Stomach (tissue), 9 donors: ENCODE measurements around the gene RASAL2. TPM values are rescaled to one million over a fixed set of nuclear protein-coding genes. Genes with fewer than 3 reads are reported as not detected.
"Not testable (repeated sequence)": the region's sequence is repeated elsewhere in the genome, so short reads cannot be mapped to it uniquely, and the experiment has no call there.

Source experiments
- DNase-seq, 2 donors: peaks; one replicate each; pipeline versions ENCODE4 v3.0.0 to v3.0.0-alpha.2; 2013 to 2019
- H3K27ac ChIP-seq, 5 donors: fragments of 200-600 bp in 4 of 5; sonication (generic) in 4 of 5; one replicate each; pipeline ENCODE4 v1.5.1; 2013 to 2019; ENCODE audit warnings: mild to moderate bottlenecking in 1 of 5, moderate library complexity in 1 of 5
- H3K27me3 ChIP-seq, 3 donors: fragments of 200-600 bp; sonication (generic); one replicate each; pipeline ENCODE4 v1.5.1; 2017 to 2019; ENCODE audit warnings: mixed run types in 1 of 3
- H3K36me3 ChIP-seq, 4 donors: fragments of 200-600 bp; sonication (generic); 1 replicate in 3 of 4; 2 replicates in 1 of 4; pipeline ENCODE4 v1.5.1; 2016 to 2019
- H3K4me1 ChIP-seq, 4 donors: fragments of 200-600 bp; sonication (generic); one replicate each; pipeline ENCODE4 v1.5.1; 2016 to 2019
- H3K4me3 ChIP-seq, 4 donors: fragments of 200-600 bp; sonication (generic) in 3 of 4; one replicate each; pipeline ENCODE4 v1.5.1; 2016 to 2019; ENCODE audit warnings: mild to moderate bottlenecking in 1 of 4
- H3K9me3 ChIP-seq, 4 donors: fragments of 200-600 bp; sonication (generic); one replicate each; pipeline ENCODE4 v1.5.1; 2016 to 2019
- CTCF ChIP-seq, 7 experiments: fragments of 450-650 bp in 4 of 7; fragments of 200-600 bp in 3 of 7; sonication (generic) in 3 of 7; IDR thresholded peaks; one replicate each; pipeline ENCODE4 v1.5.1; 2016 to 2019; ENCODE audit warnings: antibody characterized with exemption in 7 of 7, control low read depth in 2 of 7, mild to moderate bottlenecking in 1 of 7
- EP300 ChIP-seq: sonication (generic); formaldehyde crosslinking; IDR thresholded peaks from one replicate; pipeline ENCODE4 v1.6.1; 2017; ENCODE audit warnings: antibody characterized with exemption
- POLR2A ChIP-seq, 4 donors: fragments of 450-650 bp; IDR thresholded peaks; one replicate each; pipeline ENCODE4 v1.6.1; 2016; ENCODE audit warnings: antibody characterized with exemption in 4 of 4, control low read depth in 2 of 4, mild to moderate bottlenecking in 1 of 4, moderate library complexity in 1 of 4
- POLR2AphosphoS5 ChIP-seq, 3 donors: sonication (generic); formaldehyde crosslinking; IDR thresholded peaks; one replicate each; pipeline ENCODE4 v1.6.1; 2016; ENCODE audit warnings: antibody characterized with exemption in 3 of 3
- WGBS, 5 donors: extraction: QIAGEN DNeasy Blood & Tissue Kit in 3 of 5; methylation state at CpG; one replicate each; pipeline versions ENCODE4 v1.1.5 to v1.1.7; 2013 to 2018; 5-methylcytosine and 5-hydroxymethylcytosine counted together
- intact Hi-C: fragments of 100-400 bp; cut with DNase I; formaldehyde crosslinking; loops from one replicate; pipeline ENCODE4 v1.15.1; 2023; ENCODE audit warnings: low total_unique reads
- polyA plus RNA-seq, 3 donors: library from polyadenylated mRNA; stranded (reverse); fragments of 200-250 nt; gene quantifications; one replicate each; pipeline ENCODE4 v1.2.3, GENCODE V29; 2013
- total RNA-seq, 5 donors: library from RNA; depleted of rRNA; stranded (reverse); fragments of >200 nt; gene quantifications; one replicate each; pipeline versions ENCODE4 v1.1.0 to v1.2.3, GENCODE V29; 2014 to 2016
- donor health status: healthy with polysubstance abuse.
- donor health status: Bipolar disorder and iron deficiency.
- donor health status: healthy.

RASAL2 gene
- total and polyA plus RNA-seq, 8 donors, result 1.2 to 47.5 (median 14.3) TPM

- H3K9me3 ChIP-seq, result peaks cover 0 to 6% (median 6%) of the 10 kb centered on the region in 4 donors
- peaks cover 0 to 14% (median 2%) of the 10 kb centered on the region in 4 donors for H3K4me1 ChIP-seq
- DNase-seq, result no peak
- no peaks in the 10 kb centered on the region for H3K36me3 ChIP-seq
- WGBS, 5 donors, result 90 to 100% (median 97%) methylated on average over 1 of the region's 1 CpG
- no peak overlapping the region for H3K27ac ChIP-seq
- H3K27me3 ChIP-seq, result no peaks in the 10 kb centered on the region
- TF ChIP-seq CTCF (IDR thresholded peaks at IDR 0.05) (no peak), EP300 (no peak), POLR2A (IDR thresholded peaks at IDR 0.05) (no peak), POLR2AphosphoS5 (IDR thresholded peaks at IDR 0.05) (no peak)
- H3K4me3 ChIP-seq, result no peak overlapping the region
- intact Hi-C loops, result no loop called here
Measured at GRCh38 chr1:178196631-178197030, 102.7 kb downstream of the RASAL2 start.

- peaks cover 0 to 11% (median 6%) of the 10 kb centered on the region in 4 donors for H3K9me3 ChIP-seq
- H3K27me3 ChIP-seq, H3K4me1 ChIP-seq, H3K4me3 ChIP-seq, H3K36me3 ChIP-seq, DNase-seq, H3K27ac ChIP-seq, intact Hi-C loops: not testable (repeated sequence)
- 89 to 100% (median 95%) methylated on average over 4 of the region's 4 CpGs for WGBS, 5 donors
Measured at GRCh38 chr1:178202095-178202494, 108.2 kb downstream of the RASAL2 start.

GRCh38 chr1:178202546-178202945 lies 108.6 kb downstream of the RASAL2 start:
- not testable (repeated sequence) for H3K4me3 ChIP-seq

GRCh38 chr1:178208269-178208856 lies 114.5 kb downstream of the RASAL2 start:
- WGBS, 5 donors, result 83 to 95% (median 92%) methylated on average over 11 of the region's 11 CpGs
- H3K4me3 ChIP-seq, DNase-seq, H3K27me3 ChIP-seq, H3K4me1 ChIP-seq, H3K27ac ChIP-seq, H3K36me3 ChIP-seq, intact Hi-C loops: not testable (repeated sequence)
- peaks cover 10 to 46% (median 24%) of the 10 kb centered on the region in 4 donors for H3K9me3 ChIP-seq

More at GRCh38 chr1:178202546-178202945, 108.6 kb downstream of the RASAL2 start:
- H3K27me3 ChIP-seq, H3K27ac ChIP-seq, intact Hi-C loops, H3K36me3 ChIP-seq, H3K4me1 ChIP-seq, DNase-seq: not testable (repeated sequence)
- 91 to 100% (median 96%) methylated on average over 1 to 2 of the region's 2 CpGs for WGBS, 5 donors
- H3K9me3 ChIP-seq, result peaks cover 0 to 16% (median 6%) of the 10 kb centered on the region in 4 donors

GRCh38 chr1:178209935-178210334 lies 116.0 kb downstream of the RASAL2 start:
- no peak overlapping the region for H3K27ac ChIP-seq
- intact Hi-C loops, result no loop called here
- 89 to 100% (median 95%) methylated on average over 1 of the region's 1 CpG for WGBS, 5 donors
- no peak overlapping the region for H3K4me3 ChIP-seq
- H3K9me3 ChIP-seq, result peaks cover 10 to 46% (median 24%) of the 10 kb centered on the region in 4 donors
- no peak for TF ChIP-seq POLR2A (IDR thresholded peaks at IDR 0.05)
- no peak for TF ChIP-seq EP300
- TF ChIP-seq CTCF (IDR thresholded peaks at IDR 0.05), result no peak
- no peak for TF ChIP-seq POLR2AphosphoS5 (IDR thresholded peaks at IDR 0.05)
- DNase-seq, result no peak
- H3K27me3 ChIP-seq, result no peaks in the 10 kb centered on the region
- H3K36me3 ChIP-seq, result peaks cover 0 to 5% (median 0%) of the 10 kb centered on the region in 4 donors
- H3K4me1 ChIP-seq, result no peaks in the 10 kb centered on the region

GRCh38 chr1:178218550-178218949 lies 124.6 kb downstream of the RASAL2 start:
- 92 to 96% (median 93%) methylated on average over 6 of the region's 6 CpGs for WGBS, 5 donors
- Histone ChIP-seq H3K36me3 (no peaks in the 10 kb centered on the region), H3K4me1 (no peaks in the 10 kb centered on the region), H3K9me3 (no peaks in the 10 kb centered on the region), H3K27ac (no peak overlapping the region), H3K4me3 (no peak overlapping the region), H3K27me3 (no peaks in the 10 kb centered on the region)
- no peak for TF ChIP-seq EP300
- no peak for TF ChIP-seq CTCF (IDR thresholded peaks at IDR 0.05)
- intact Hi-C loops, result no loop called here
- no peak for DNase-seq
